ENCODE data around the gene PPP6R3. TPM values are rescaled to one million over a fixed set of nuclear protein-coding genes. Genes with fewer than 3 reads are reported as not detected.

Gene PPP6R3
- total and polyA plus RNA-seq, 4 experiments from 2014 or later, result 22.2 to 147 (median 96.9) TPM

- H3K4me3 ChIP-seq (ENCODE audit: low read length in 2 of 2), result no peak overlapping the region
- no peaks in the 10 kb centered on the region for H3K4me1 ChIP-seq (ENCODE audit: insufficient read depth, low read length)
- no peaks in the 10 kb centered on the region for H3K27me3 ChIP-seq (ENCODE audit: insufficient read depth, low read length)
- ChIA-PET POLR2A (ENCODE audit: partially characterized antibody) (no interaction called here), CTCF (ENCODE audit: partially characterized antibody) (interaction anchor here (1.3 kb wide), 1 partner anchor 8 kb away, joined by 4 read pairs; no protein-coding TSS in a partner anchor)
- Mint-ChIP-seq H3K27ac (peak overlapping the region in 2 of 7 donors; percentile 7 to 46), H3K9me3 (peaks cover 0 to 6% (median 0%) of the 10 kb centered on the region in 8 donors), H3K4me1 (no peaks in the 10 kb centered on the region), H3K4me3 (no peak overlapping the region), H3K36me3 (peaks cover 71 to 88% of the 10 kb centered on the region in 2 donors), H3K27me3 (no peaks in the 10 kb centered on the region)
- DNase-seq, result no peak
- intact Hi-C loops (cut with micrococcal nuclease), result no loop called here
- H3K27ac ChIP-seq (ENCODE audit: low read depth, low read length), result no peak overlapping the region
- H3K36me3 ChIP-seq (ENCODE audit: insufficient read depth, low read length), result peaks cover 70% of the 10 kb centered on the region
- H3K9me3 ChIP-seq (ENCODE audit: control insufficient read depth in 1 of 2, low read length in 2 of 2), result no peaks in the 10 kb centered on the region
Observed at GRCh38 chr11:68591719-68592118, 131.2 kb downstream of the PPP6R3 start.

- peaks cover 0 to 6% (median 0%) of the 10 kb centered on the region in 8 donors for H3K9me3 Mint-ChIP-seq
- Histone ChIP-seq H3K27me3 (ENCODE audit: insufficient read depth, low read length) (no peaks in the 10 kb centered on the region), H3K36me3 (ENCODE audit: insufficient read depth, low read length) (peaks cover 74% of the 10 kb centered on the region), H3K9me3 (ENCODE audit: control insufficient read depth in 1 of 2, low read length in 2 of 2) (no peaks in the 10 kb centered on the region), H3K4me3 (ENCODE audit: low read length in 2 of 2) (no peak overlapping the region), H3K4me1 (ENCODE audit: insufficient read depth, low read length) (no peaks in the 10 kb centered on the region), H3K27ac (ENCODE audit: low read depth, low read length) (no peak overlapping the region)
- H3K27me3 Mint-ChIP-seq, result no peaks in the 10 kb centered on the region
- peak overlapping the region in 3 of 7 donors; percentile 19 to 66 (median 23) for H3K27ac Mint-ChIP-seq
- DNase-seq, result no peak
- ChIA-PET POLR2A (ENCODE audit: partially characterized antibody) (no interaction called here), CTCF (ENCODE audit: partially characterized antibody) (interaction anchor here (1.4 kb wide), 1 partner anchor 9 kb away, joined by 3 read pairs; no protein-coding TSS in a partner anchor)
- H3K4me1 Mint-ChIP-seq, result peaks cover 0 to 6% (median 1%) of the 10 kb centered on the region in 4 donors
- H3K4me3 Mint-ChIP-seq, result no peak overlapping the region
- H3K36me3 Mint-ChIP-seq, result peaks cover 77 to 86% of the 10 kb centered on the region in 2 donors
- intact Hi-C loops (cut with micrococcal nuclease), result no loop called here
Observed at GRCh38 chr11:68593441-68593840, 132.9 kb downstream of the PPP6R3 start.

- POLR2A ChIA-PET (ENCODE audit: partially characterized antibody), result no interaction called here
- H3K27ac ChIP-seq (ENCODE audit: low read depth, low read length), result no peak overlapping the region
- CTCF ChIA-PET (ENCODE audit: partially characterized antibody), result interaction anchor here (1.4 kb wide), 1 partner anchor 10 kb away, joined by 3 read pairs; no protein-coding TSS in a partner anchor
- no peaks in the 10 kb centered on the region for H3K4me1 ChIP-seq (ENCODE audit: insufficient read depth, low read length)
- peaks cover 81% of the 10 kb centered on the region for H3K36me3 ChIP-seq (ENCODE audit: insufficient read depth, low read length)
- DNase-seq, result no peak
- H3K4me3 ChIP-seq (ENCODE audit: low read length in 2 of 2), result no peak overlapping the region
- no peaks in the 10 kb centered on the region for H3K9me3 ChIP-seq (ENCODE audit: control insufficient read depth in 1 of 2, low read length in 2 of 2)
- H3K9me3 Mint-ChIP-seq, result peaks cover 0 to 6% (median 0%) of the 10 kb centered on the region in 8 donors
- intact Hi-C loops (cut with micrococcal nuclease), result no loop called here
- peaks cover 0 to 7% (median 1%) of the 10 kb centered on the region in 4 donors for H3K4me1 Mint-ChIP-seq
- H3K27me3 ChIP-seq (ENCODE audit: insufficient read depth, low read length), result no peaks in the 10 kb centered on the region
- H3K27ac Mint-ChIP-seq, result peak overlapping the region in 2 of 7 donors; percentile 19 to 48
- no peaks in the 10 kb centered on the region for H3K27me3 Mint-ChIP-seq
- H3K4me3 Mint-ChIP-seq, result no peak overlapping the region
- peaks cover 83 to 87% of the 10 kb centered on the region in 2 donors for H3K36me3 Mint-ChIP-seq
Observed at GRCh38 chr11:68594123-68594522, 133.6 kb downstream of the PPP6R3 start.

GRCh38 chr11:68596231-68596630 lies 135.7 kb downstream of the PPP6R3 start:
- Histone ChIP-seq H3K36me3 (ENCODE audit: insufficient read depth, low read length) (peaks cover 76% of the 10 kb centered on the region), H3K27ac (ENCODE audit: low read depth, low read length) (no peak overlapping the region), H3K4me3 (ENCODE audit: low read length in 2 of 2) (no peak overlapping the region), H3K9me3 (ENCODE audit: control insufficient read depth in 1 of 2, low read length in 2 of 2) (no peaks in the 10 kb centered on the region), H3K27me3 (ENCODE audit: insufficient read depth, low read length) (no peaks in the 10 kb centered on the region), H3K4me1 (ENCODE audit: insufficient read depth, low read length) (no peaks in the 10 kb centered on the region)
- Mint-ChIP-seq H3K27ac (peak overlapping the region in 2 of 7 donors; percentile 25 to 37), H3K27me3 (no peaks in the 10 kb centered on the region), H3K36me3 (peaks cover 79 to 86% of the 10 kb centered on the region in 2 donors), H3K9me3 (peaks cover 0 to 6% (median 0%) of the 10 kb centered on the region in 8 donors), H3K4me1 (peaks cover 0 to 7% (median 1%) of the 10 kb centered on the region in 4 donors), H3K4me3 (peak overlapping the region in 1 of 8 donors; percentile 9)
- intact Hi-C loops (cut with micrococcal nuclease), result no loop called here
- DNase-seq, result no peak
- POLR2A ChIA-PET (ENCODE audit: partially characterized antibody), result no interaction called here
- CTCF ChIA-PET (ENCODE audit: partially characterized antibody), result interaction anchor here (1.3 kb wide), 1 partner anchor 12 kb away, joined by 6 read pairs; no protein-coding TSS in a partner anchor

GRCh38 chr11:68598816-68599653 lies 138.5 kb downstream of the PPP6R3 start:
- H3K36me3 ChIP-seq (ENCODE audit: insufficient read depth, low read length), result peaks cover 81% of the 10 kb centered on the region
- Mint-ChIP-seq H3K27ac (peak overlapping the region in 1 of 7 donors; percentile 12), H3K36me3 (peaks cover 82 to 89% of the 10 kb centered on the region in 2 donors), H3K4me1 (peaks cover 0 to 7% (median 1%) of the 10 kb centered on the region in 4 donors), H3K9me3 (peaks cover 0 to 6% (median 0%) of the 10 kb centered on the region in 8 donors), H3K27me3 (no peaks in the 10 kb centered on the region), H3K4me3 (no peak overlapping the region)
- no peak overlapping the region for H3K4me3 ChIP-seq (ENCODE audit: low read length in 2 of 2)
- POLR2A ChIA-PET (ENCODE audit: partially characterized antibody), result no interaction called here
- H3K9me3 ChIP-seq (ENCODE audit: control insufficient read depth in 1 of 2, low read length in 2 of 2), result no peaks in the 10 kb centered on the region
- intact Hi-C loops (cut with micrococcal nuclease), result no loop called here
- H3K27me3 ChIP-seq (ENCODE audit: insufficient read depth, low read length), result no peaks in the 10 kb centered on the region
- DNase-seq, result no peak
- CTCF ChIA-PET (ENCODE audit: partially characterized antibody), result no interaction called here
- no peak overlapping the region for H3K27ac ChIP-seq (ENCODE audit: low read depth, low read length)
- no peaks in the 10 kb centered on the region for H3K4me1 ChIP-seq (ENCODE audit: insufficient read depth, low read length)

GRCh38 chr11:68601147-68601546 lies 140.6 kb downstream of the PPP6R3 start:
- no peak for DNase-seq
- no peaks in the 10 kb centered on the region for H3K27me3 Mint-ChIP-seq
- H3K27ac Mint-ChIP-seq, result no peak overlapping the region
- ChIA-PET CTCF (ENCODE audit: partially characterized antibody) (interaction anchor here (1.2 kb wide), 1 partner anchor 16 kb away, joined by 3 read pairs; no protein-coding TSS in a partner anchor), POLR2A (ENCODE audit: partially characterized antibody) (no interaction called here)
- Histone ChIP-seq H3K36me3 (ENCODE audit: insufficient read depth, low read length) (peaks cover 92% of the 10 kb centered on the region), H3K4me3 (ENCODE audit: low read length in 2 of 2) (no peak overlapping the region), H3K27ac (ENCODE audit: low read depth, low read length) (no peak overlapping the region), H3K27me3 (ENCODE audit: insufficient read depth, low read length) (no peaks in the 10 kb centered on the region), H3K4me1 (ENCODE audit: insufficient read depth, low read length) (no peaks in the 10 kb centered on the region), H3K9me3 (ENCODE audit: control insufficient read depth in 1 of 2, low read length in 2 of 2) (no peaks in the 10 kb centered on the region)
- peaks cover 0 to 7% (median 1%) of the 10 kb centered on the region in 4 donors for H3K4me1 Mint-ChIP-seq
- H3K4me3 Mint-ChIP-seq, result no peak overlapping the region
- intact Hi-C loops (cut with micrococcal nuclease), result no loop called here
- H3K36me3 Mint-ChIP-seq, result peaks cover 85 to 94% of the 10 kb centered on the region in 2 donors
- H3K9me3 Mint-ChIP-seq, result peaks cover 0 to 2% (median 0%) of the 10 kb centered on the region in 8 donors

GRCh38 chr11:68609761-68610160 lies 149.2 kb downstream of the PPP6R3 start:
- ChIA-PET POLR2A (ENCODE audit: partially characterized antibody) (no interaction called here), CTCF (ENCODE audit: partially characterized antibody) (interaction anchor here (1.2 to 2.0 kb wide), 5 partner anchors 25 to 235 kb away, joined by 3 to 8 read pairs (median 3); partner anchors contain the start of gene CPT1A)
- no peaks in the 10 kb centered on the region for H3K27me3 Mint-ChIP-seq
- Histone ChIP-seq H3K4me3 (ENCODE audit: low read length in 2 of 2) (no peak overlapping the region), H3K27ac (ENCODE audit: low read depth, low read length) (no peak overlapping the region), H3K4me1 (ENCODE audit: insufficient read depth, low read length) (no peaks in the 10 kb centered on the region), H3K36me3 (ENCODE audit: insufficient read depth, low read length) (peaks cover 80% of the 10 kb centered on the region), H3K9me3 (ENCODE audit: control insufficient read depth in 1 of 2, low read length in 2 of 2) (no peaks in the 10 kb centered on the region), H3K27me3 (ENCODE audit: insufficient read depth, low read length) (no peaks in the 10 kb centered on the region)
- H3K27ac Mint-ChIP-seq, result peak overlapping the region in 1 of 7 donors; percentile 35
- no peak for DNase-seq
- H3K9me3 Mint-ChIP-seq, result no peaks in the 10 kb centered on the region
- H3K36me3 Mint-ChIP-seq, result peaks cover 88 to 96% of the 10 kb centered on the region in 2 donors
- no peaks in the 10 kb centered on the region for H3K4me1 Mint-ChIP-seq
- intact Hi-C loops (cut with micrococcal nuclease), result no loop called here
- H3K4me3 Mint-ChIP-seq, result no peak overlapping the region

Measured in CD4-positive, alpha-beta memory T cell (primary cell).